ENCODE results near the gene TBXAS1. TPM values are rescaled to one million over a fixed set of nuclear protein-coding genes. Genes with fewer than 3 reads are reported as not detected.

Gene TBXAS1
- total RNA-seq, 2 donors from 2014 or later, result 3.6 to 10.6 TPM

DNA sequence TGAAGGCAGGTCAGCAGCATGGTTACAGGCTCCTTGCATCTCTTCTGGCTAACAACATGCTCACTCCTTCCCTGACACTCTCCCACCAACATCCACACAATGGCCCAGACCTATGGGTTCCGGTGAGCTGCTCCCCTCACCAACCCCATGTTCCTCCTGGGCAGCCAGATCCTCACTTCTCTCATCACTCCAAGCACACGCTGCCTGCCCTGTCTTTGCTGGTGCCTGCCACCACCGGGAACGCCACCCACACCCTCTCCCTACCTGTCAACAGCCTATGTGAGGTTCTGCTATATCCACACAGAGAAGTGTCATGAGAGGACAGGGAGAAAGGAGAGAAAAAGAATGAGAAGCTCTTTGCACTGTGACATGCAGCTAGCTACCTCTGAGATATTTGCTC is 219.1 kb downstream of the TBXAS1 start:
- H3K36me3 ChIP-seq (replicated peaks in 1 of 2; ENCODE audit: insufficient read depth in 1 of 2, low read depth in 2 of 2), result no peaks in the 10 kb centered on the region
- no peak overlapping the region for H3K27ac ChIP-seq
- no peak for ATAC-seq
- H3K9me3 ChIP-seq, result no peaks in the 10 kb centered on the region
- 79 to 91% methylated on average over 4 of the region's 4 CpGs for WGBS, 2 donors
- peaks cover 45% of the 10 kb centered on the region for H3K4me1 ChIP-seq
- DNase-seq, result no peak
- intact Hi-C loops (cut with DNase I), result no loop called here
- no peaks in the 10 kb centered on the region for H3K27me3 ChIP-seq
- H3K4me3 ChIP-seq, result no peak overlapping the region
- TF ChIP-seq POLR2A (IDR thresholded peaks at IDR 0.05), result no peak
- TF ChIP-seq, protein P1, sequence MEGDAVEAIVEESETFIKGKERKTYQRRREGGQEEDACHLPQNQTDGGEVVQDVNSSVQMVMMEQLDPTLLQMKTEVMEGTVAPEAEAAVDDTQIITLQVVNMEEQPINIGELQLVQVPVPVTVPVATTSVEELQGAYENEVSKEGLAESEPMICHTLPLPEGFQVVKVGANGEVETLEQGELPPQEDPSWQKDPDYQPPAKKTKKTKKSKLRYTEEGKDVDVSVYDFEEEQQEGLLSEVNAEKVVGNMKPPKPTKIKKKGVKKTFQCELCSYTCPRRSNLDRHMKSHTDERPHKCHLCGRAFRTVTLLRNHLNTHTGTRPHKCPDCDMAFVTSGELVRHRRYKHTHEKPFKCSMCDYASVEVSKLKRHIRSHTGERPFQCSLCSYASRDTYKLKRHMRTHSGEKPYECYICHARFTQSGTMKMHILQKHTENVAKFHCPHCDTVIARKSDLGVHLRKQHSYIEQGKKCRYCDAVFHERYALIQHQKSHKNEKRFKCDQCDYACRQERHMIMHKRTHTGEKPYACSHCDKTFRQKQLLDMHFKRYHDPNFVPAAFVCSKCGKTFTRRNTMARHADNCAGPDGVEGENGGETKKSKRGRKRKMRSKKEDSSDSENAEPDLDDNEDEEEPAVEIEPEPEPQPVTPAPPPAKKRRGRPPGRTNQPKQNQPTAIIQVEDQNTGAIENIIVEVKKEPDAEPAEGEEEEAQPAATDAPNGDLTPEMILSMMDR (IDR thresholded peaks at IDR 0.05), result no peak

DNA sequence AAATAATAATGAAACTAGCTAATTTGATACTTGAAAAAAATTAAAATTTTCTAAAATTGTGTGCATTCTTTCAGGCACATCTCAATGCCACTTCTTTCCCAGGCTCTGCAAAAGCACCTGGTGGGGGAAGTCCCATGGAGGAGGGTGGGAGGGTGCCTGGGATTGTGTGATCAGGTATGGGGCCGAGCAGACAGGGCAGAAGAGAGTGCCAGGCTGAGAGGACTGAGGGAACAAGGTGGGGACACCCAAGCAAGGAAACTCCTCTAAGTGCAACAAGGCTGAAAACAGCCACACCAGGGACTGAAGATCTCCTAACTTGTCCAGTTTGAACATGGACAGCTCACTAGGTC is 219.9 kb downstream of the TBXAS1 start:
- H3K9me3 ChIP-seq, result no peaks in the 10 kb centered on the region
- no peak for TF ChIP-seq POLR2A (IDR thresholded peaks at IDR 0.05)
- TF ChIP-seq, protein P1 (IDR thresholded peaks at IDR 0.05), result no peak
- DNase-seq (no peak), ATAC-seq (no peak)
- intact Hi-C loops (cut with DNase I), result no loop called here
- H3K27me3 ChIP-seq, result no peaks in the 10 kb centered on the region
- no peaks in the 10 kb centered on the region for H3K36me3 ChIP-seq (replicated peaks in 1 of 2; ENCODE audit: insufficient read depth in 1 of 2, low read depth in 2 of 2)
- peaks cover 45% of the 10 kb centered on the region for H3K4me1 ChIP-seq
- H3K27ac ChIP-seq, result peak overlapping the region in 3 of 4 donors; percentile 4 to 52 (median 44)
- 17 to 43% methylated on average over 1 of the region's 1 CpG for WGBS, 2 donors
- no peak overlapping the region for H3K4me3 ChIP-seq

DNA sequence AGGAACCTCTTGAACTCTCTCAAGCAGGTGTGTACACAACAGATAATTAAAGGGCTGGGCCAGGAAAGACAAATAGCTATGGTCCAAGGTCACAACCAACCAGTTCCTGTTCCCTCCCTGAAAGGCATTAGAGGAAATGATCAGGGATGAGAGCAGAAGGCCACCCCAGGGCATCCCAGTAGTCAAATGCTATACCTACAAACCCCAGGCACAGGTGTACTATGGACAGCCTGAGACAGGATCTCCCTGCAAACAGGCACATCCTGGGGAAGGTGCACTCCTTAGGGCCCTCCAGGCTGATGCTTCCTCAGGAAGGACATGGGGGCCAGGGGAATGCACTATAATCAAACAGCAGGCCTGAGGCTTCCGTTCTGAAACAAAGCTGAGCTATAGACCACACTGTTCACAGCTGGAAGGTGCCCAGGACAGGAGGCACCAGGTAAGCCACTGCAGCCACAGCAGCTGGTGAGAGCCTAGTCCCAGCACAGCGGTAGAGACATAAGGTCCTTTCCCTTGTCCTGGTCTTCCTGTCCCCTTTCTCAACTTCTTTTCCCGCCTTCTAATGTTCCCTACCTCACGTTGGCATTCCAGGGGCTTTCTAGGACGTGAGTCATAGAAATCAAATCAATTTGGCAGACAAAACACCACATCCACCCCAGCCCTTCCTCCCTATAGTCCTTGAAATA is 220.4 kb downstream of the TBXAS1 start:
- intact Hi-C loops (cut with DNase I), result no loop called here
- peak overlapping the region in 3 of 4 donors; percentile 4 to 52 (median 44) for H3K27ac ChIP-seq

DNA sequence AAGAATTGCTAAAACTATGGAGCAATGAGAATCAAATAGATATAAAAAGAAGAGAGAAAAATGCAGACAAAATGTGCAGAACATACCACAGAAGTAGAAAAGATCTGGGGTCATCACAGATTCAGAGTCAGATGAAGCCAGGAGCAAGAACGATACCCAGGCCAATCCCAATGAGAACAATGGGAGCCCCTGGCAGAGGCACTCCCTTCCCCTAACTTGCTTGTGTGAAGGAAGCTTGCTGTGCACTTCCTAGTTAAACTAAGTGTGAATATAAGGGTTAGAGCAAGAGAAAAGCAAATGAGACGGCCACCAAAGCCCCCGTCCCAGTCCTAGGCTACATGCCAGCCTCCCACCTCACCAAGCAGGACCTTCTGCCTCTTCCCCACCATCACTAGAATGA is 221.0 kb downstream of the TBXAS1 start:
- no peaks in the 10 kb centered on the region for H3K36me3 ChIP-seq (replicated peaks in 1 of 2; ENCODE audit: insufficient read depth in 1 of 2, low read depth in 2 of 2)
- peak overlapping the region in 2 of 4 donors; percentile 44 to 52 for H3K27ac ChIP-seq
- DNase-seq (no peak), ATAC-seq (no peak)
- TF ChIP-seq POLR2A (IDR thresholded peaks at IDR 0.05), result no peak
- TF ChIP-seq, protein P1 (IDR thresholded peaks at IDR 0.05), result no peak
- H3K27me3 ChIP-seq, result no peaks in the 10 kb centered on the region
- intact Hi-C loops (cut with DNase I), result no loop called here
- H3K4me3 ChIP-seq, result no peak overlapping the region
- no peaks in the 10 kb centered on the region for H3K9me3 ChIP-seq
- H3K4me1 ChIP-seq, result peaks cover 43% of the 10 kb centered on the region
- 91 to 95% methylated on average over 3 of the region's 3 CpGs for WGBS, 2 donors

More for the DNA sequence above, 220.4 kb downstream of the TBXAS1 start:
- Histone ChIP-seq H3K36me3 (replicated peaks in 1 of 2; ENCODE audit: insufficient read depth in 1 of 2, low read depth in 2 of 2) (no peaks in the 10 kb centered on the region), H3K4me1 (peaks cover 45% of the 10 kb centered on the region), H3K4me3 (no peak overlapping the region), H3K27me3 (no peaks in the 10 kb centered on the region), H3K9me3 (no peaks in the 10 kb centered on the region)
- no peak for TF ChIP-seq POLR2A (IDR thresholded peaks at IDR 0.05)
- TF ChIP-seq, protein P1 (IDR thresholded peaks at IDR 0.05), result no peak
- 46 to 54% methylated on average over 5 of the region's 5 CpGs for whole genome bisulfite sequencing, 2 donors
- peak; percentile 65 for ATAC-seq
- DNase-seq, result peak in 2 of 4 donors; percentile 27 to 33

DNA sequence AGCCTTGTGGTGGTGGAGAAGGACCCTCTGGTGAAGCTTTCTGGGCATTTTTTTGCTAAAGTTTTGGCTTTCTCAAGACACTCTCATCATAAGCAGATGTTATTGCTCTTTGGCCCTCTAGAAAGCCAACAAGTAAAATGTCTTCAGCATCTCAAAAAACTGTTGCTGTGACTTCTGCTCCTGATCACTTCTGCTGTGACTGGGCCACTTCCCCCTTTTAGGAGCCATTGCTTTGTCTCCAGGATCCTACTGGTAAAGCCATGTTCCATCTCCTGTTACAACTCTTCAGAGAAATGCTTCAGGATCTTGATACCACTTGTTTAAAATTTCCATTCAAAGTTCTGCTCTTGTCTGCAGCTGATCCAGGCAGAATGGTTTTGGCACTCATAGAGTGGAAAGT is 222.8 kb downstream of the TBXAS1 start:
- Histone ChIP-seq H3K27me3 (no peaks in the 10 kb centered on the region), H3K36me3 (replicated peaks in 1 of 2; ENCODE audit: insufficient read depth in 1 of 2, low read depth in 2 of 2) (no peaks in the 10 kb centered on the region), H3K9me3 (no peaks in the 10 kb centered on the region), H3K4me1 (peaks cover 26% of the 10 kb centered on the region), H3K4me3 (no peak overlapping the region), H3K27ac (no peak overlapping the region)
- intact Hi-C loops (cut with DNase I), result no loop called here
- TF ChIP-seq, protein P1 (IDR thresholded peaks at IDR 0.05), result no peak
- ATAC-seq (no peak), DNase-seq (no peak)
